ENCODE results near the gene TAAR2. TPM values are rescaled to one million over a fixed set of nuclear protein-coding genes. Genes with fewer than 3 reads are reported as not detected.
A peak's percentile ranks its signal among the peaks of the same experiment; 100 is the strongest.

TAAR2 gene, protein sequence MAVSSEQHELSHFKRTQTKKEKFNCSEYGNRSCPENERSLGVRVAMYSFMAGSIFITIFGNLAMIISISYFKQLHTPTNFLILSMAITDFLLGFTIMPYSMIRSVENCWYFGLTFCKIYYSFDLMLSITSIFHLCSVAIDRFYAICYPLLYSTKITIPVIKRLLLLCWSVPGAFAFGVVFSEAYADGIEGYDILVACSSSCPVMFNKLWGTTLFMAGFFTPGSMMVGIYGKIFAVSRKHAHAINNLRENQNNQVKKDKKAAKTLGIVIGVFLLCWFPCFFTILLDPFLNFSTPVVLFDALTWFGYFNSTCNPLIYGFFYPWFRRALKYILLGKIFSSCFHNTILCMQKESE
- not detected for polyA plus RNA-seq
- long read RNA-seq, donor 1, result 0 reads
- long read RNA-seq, donor 2, result 0 reads
- long read RNA-seq, donor 3, result 0 reads
- long read RNA-seq, donor 4, result 0 reads
- long read RNA-seq, donor 5, result 0 reads
- long read RNA-seq, donor 6, result 0 reads
- long read RNA-seq, donor 7, result 0 reads
- long read RNA-seq, donor 8, result 0 reads
- long read RNA-seq, donor 9, result 0 reads
- long read RNA-seq, donor 10, result 0 reads

DNA sequence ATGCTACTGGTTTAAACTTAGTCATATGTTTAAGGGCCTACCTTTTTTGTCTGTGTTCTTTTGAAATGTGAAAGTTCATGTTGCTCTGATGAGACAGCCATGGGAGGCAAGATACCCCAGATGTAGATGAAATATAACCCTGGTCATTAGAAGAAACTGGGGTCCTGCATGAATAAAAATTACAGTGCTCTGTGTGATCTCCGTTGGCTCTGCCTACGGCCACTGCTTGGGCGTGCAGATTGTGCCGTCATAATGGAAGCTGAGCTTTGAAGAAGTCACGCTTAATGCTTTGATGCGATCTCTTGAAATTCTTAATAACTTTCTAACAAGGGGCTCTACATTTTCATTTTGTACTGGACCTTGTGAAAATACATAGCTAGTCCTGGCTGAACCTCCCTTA lies at the start of gene TAAR2:
Gene TAAR2, minus strand, starts transcription at position 101 of the 400 bp plus-strand sequence. Its CDS starts 0 bp downstream, at position 101.
- Histone ChIP-seq H3K9me3 (ENCODE audit: control insufficient read depth in 2 of 2, insufficient read depth in 1 of 2, low read depth in 1 of 2, low read length in 1 of 2) (no peaks in the 10 kb centered on the region), H3K4me1 (ENCODE audit: control insufficient read depth in 3 of 3, insufficient read depth in 2 of 3, low read depth in 1 of 3, low read length in 2 of 3) (no peaks in the 10 kb centered on the region), H3K36me3 (ENCODE audit: control insufficient read depth in 3 of 3, insufficient read depth in 2 of 3, low read depth in 1 of 3, low read length in 3 of 3) (no peaks in the 10 kb centered on the region), H3K27me3 (ENCODE audit: control insufficient read depth in 3 of 3, insufficient read depth in 3 of 3, low read length in 3 of 3) (no peaks in the 10 kb centered on the region), H3K27ac (ENCODE audit: low read depth in 1 of 3, low read length in 2 of 3) (no peak within 1 kb of the TSS), H3K4me3 (ENCODE audit: low read depth in 1 of 3, low read length in 3 of 3) (no peak within 1 kb of the TSS)
- DNase-seq (no peak), FAIRE-seq (no peak)
- WGBS, 3 donors, result 95 to 97% (median 97%) methylated on average over 6 of the region's 6 CpGs

DNA sequence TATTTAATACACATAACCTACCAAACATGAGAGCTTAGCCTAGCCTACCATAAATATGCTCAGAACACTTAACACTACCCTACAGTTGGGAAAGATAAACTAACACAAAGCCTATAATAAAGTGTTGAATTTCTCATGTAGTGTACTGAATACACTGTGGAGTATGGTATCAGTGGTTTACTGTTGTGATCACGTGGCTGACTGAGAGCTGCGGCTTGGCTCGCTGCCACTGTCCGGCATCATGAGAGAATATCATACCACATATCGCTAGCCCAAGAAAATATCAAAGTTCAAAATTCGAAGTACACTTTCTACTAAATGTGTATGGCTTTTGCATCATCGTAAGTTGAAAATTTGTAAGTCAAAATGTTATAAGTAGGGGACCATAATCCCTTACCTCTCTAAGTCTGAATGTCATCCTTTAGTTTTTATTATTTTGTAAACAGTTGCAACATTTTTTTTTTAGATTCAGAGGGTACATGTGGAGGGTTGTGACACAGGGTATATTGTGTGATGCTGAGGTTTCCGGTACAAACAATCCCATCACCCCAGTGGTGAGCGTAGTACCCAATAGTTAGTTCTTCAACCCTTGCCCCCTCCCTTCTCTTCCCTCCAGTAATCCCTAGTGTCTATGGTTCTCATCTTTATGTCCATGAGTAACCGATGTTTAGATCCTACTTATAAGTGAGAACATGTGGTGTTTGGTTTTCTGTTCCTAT lies 49.5 kb upstream of the TAAR2 start:
- H3K9me3 ChIP-seq (ENCODE audit: control insufficient read depth in 2 of 2, insufficient read depth in 1 of 2, low read depth in 1 of 2, low read length in 1 of 2), result no peaks in the 10 kb centered on the region
- H3K27me3 ChIP-seq (ENCODE audit: control insufficient read depth in 3 of 3, insufficient read depth in 3 of 3, low read length in 3 of 3), result no peaks in the 10 kb centered on the region
- no peaks in the 10 kb centered on the region for H3K36me3 ChIP-seq (ENCODE audit: control insufficient read depth in 3 of 3, insufficient read depth in 2 of 3, low read depth in 1 of 3, low read length in 3 of 3)
- DNase-seq, result peak; percentile 84 to 90
- H3K27ac ChIP-seq (ENCODE audit: low read depth in 1 of 3, low read length in 2 of 3), result peak overlapping the region in 1 of 3 donors; percentile 47
- H3K4me1 ChIP-seq (ENCODE audit: control insufficient read depth in 3 of 3, insufficient read depth in 2 of 3, low read depth in 1 of 3, low read length in 2 of 3), result peaks cover 2 to 19% (median 12%) of the 10 kb centered on the region in 3 donors
- WGBS, 3 donors, result 44 to 67% (median 53%) methylated on average over 10 of the region's 10 CpGs
- FAIRE-seq, result peak; percentile 62
- no peak overlapping the region for H3K4me3 ChIP-seq (ENCODE audit: low read depth in 1 of 3, low read length in 3 of 3)

DNA sequence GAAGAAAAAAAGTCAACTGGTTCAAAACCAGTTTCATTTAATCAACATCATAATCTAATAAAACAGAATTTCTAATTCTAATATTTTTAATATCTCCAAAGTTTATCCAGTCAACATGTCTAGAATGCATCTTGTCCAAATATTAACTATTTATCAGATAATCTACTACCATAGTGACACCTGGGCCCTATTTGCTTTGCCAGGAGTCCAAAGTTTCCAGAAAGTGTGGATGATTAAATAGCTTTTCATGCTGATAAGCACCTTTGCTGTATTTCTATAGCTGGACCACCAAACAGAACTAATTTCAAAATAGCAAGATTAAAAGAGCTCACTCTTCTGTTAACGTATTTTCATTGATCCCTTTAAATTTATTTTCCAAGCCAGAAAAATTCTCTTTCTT lies 47.2 kb upstream of the TAAR2 start:
- DNase-seq (peak; percentile 23 to 74), FAIRE-seq (peak; percentile 33)
- peak overlapping the region in 1 of 3 donors; percentile 52 for H3K27ac ChIP-seq (ENCODE audit: low read depth in 1 of 3, low read length in 2 of 3)
- H3K27me3 ChIP-seq (ENCODE audit: control insufficient read depth in 3 of 3, insufficient read depth in 3 of 3, low read length in 3 of 3), result no peaks in the 10 kb centered on the region
- 17 to 75% (median 23%) methylated on average over 1 of the region's 1 CpG for WGBS, 3 donors
- no peak overlapping the region for H3K4me3 ChIP-seq (ENCODE audit: low read depth in 1 of 3, low read length in 3 of 3)
- H3K36me3 ChIP-seq (ENCODE audit: control insufficient read depth in 3 of 3, insufficient read depth in 2 of 3, low read depth in 1 of 3, low read length in 3 of 3), result no peaks in the 10 kb centered on the region
- H3K4me1 ChIP-seq (ENCODE audit: control insufficient read depth in 3 of 3, insufficient read depth in 2 of 3, low read depth in 1 of 3, low read length in 2 of 3), result peaks cover 2 to 19% (median 10%) of the 10 kb centered on the region in 3 donors
- H3K9me3 ChIP-seq (ENCODE audit: control insufficient read depth in 2 of 2, insufficient read depth in 1 of 2, low read depth in 1 of 2, low read length in 1 of 2), result no peaks in the 10 kb centered on the region

DNA sequence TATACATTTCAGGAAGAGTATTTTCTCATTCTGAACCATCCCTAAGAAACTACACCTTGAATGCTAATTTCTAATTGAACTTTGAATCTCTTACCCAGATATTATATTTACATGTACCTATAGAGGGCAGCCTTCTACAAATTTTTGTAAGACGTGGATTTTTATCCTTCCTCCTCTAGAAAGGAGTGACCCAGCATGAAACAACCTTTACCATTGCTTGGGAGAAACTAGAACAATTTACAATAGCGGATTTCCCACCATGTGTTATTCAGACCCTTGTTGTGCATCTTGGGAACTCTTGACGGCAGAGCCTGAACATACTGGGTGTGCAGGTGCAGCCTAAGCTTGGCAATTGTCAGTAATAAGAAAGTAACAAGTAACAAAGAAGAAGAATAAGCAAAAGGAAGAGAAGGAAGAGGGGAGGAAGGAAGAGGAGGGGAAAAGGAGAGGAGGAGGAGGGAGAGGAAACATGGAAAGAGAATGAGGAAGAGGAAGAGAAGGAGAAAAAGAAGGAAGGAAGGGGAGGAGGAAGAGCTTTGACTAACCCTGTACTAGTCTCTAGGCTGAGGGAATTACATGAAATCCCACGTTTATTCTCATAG lies 45.7 kb upstream of the TAAR2 start:
- 1 to 3% (median 2%) methylated on average over 4 of the region's 4 CpGs for WGBS, 3 donors
- Histone ChIP-seq H3K36me3 (ENCODE audit: control insufficient read depth in 3 of 3, insufficient read depth in 2 of 3, low read depth in 1 of 3, low read length in 3 of 3) (no peaks in the 10 kb centered on the region), H3K27me3 (ENCODE audit: control insufficient read depth in 3 of 3, insufficient read depth in 3 of 3, low read length in 3 of 3) (no peaks in the 10 kb centered on the region), H3K4me1 (ENCODE audit: control insufficient read depth in 3 of 3, insufficient read depth in 2 of 3, low read depth in 1 of 3, low read length in 2 of 3) (peaks cover 2 to 19% (median 8%) of the 10 kb centered on the region in 3 donors), H3K27ac (ENCODE audit: low read depth in 1 of 3, low read length in 2 of 3) (peak overlapping the region in 2 of 3 donors; percentile 14 to 41), H3K4me3 (ENCODE audit: low read depth in 1 of 3, low read length in 3 of 3) (no peak overlapping the region), H3K9me3 (ENCODE audit: control insufficient read depth in 2 of 2, insufficient read depth in 1 of 2, low read depth in 1 of 2, low read length in 1 of 2) (no peaks in the 10 kb centered on the region)
- DNase-seq (peak; percentile 64 to 74), FAIRE-seq (peak; percentile 30)

DNA sequence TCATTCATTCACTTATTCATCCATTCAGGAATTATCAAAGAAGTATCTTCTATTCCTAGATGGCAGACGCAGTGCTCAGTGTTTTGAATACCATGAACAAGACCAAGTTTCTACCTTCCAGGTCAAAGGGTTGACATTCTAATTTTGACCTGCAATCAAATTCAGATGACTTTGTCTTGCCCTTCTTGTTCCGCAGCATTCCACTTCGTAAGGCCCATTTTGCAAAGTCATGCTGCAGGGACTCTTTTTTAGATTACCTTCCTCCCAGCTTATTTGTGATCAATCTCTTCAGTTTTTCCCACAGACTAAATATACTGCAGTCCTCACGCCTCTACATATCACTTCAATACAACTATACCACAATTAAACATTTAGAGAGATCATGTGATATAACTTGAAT lies 42.0 kb upstream of the TAAR2 start:
- 72 to 92% (median 83%) methylated on average over 4 of the region's 4 CpGs for WGBS, 3 donors
- no peak overlapping the region for H3K27ac ChIP-seq (ENCODE audit: low read depth in 1 of 3, low read length in 2 of 3)
- no peak for FAIRE-seq
- no peaks in the 10 kb centered on the region for H3K4me1 ChIP-seq (ENCODE audit: control insufficient read depth in 3 of 3, insufficient read depth in 2 of 3, low read depth in 1 of 3, low read length in 2 of 3)
- H3K36me3 ChIP-seq (ENCODE audit: control insufficient read depth in 3 of 3, insufficient read depth in 2 of 3, low read depth in 1 of 3, low read length in 3 of 3), result no peaks in the 10 kb centered on the region
- H3K9me3 ChIP-seq (ENCODE audit: control insufficient read depth in 2 of 2, insufficient read depth in 1 of 2, low read depth in 1 of 2, low read length in 1 of 2), result no peaks in the 10 kb centered on the region
- no peaks in the 10 kb centered on the region for H3K27me3 ChIP-seq (ENCODE audit: control insufficient read depth in 3 of 3, insufficient read depth in 3 of 3, low read length in 3 of 3)
- no peak overlapping the region for H3K4me3 ChIP-seq (ENCODE audit: low read depth in 1 of 3, low read length in 3 of 3)
- no peak for DNase-seq

DNA sequence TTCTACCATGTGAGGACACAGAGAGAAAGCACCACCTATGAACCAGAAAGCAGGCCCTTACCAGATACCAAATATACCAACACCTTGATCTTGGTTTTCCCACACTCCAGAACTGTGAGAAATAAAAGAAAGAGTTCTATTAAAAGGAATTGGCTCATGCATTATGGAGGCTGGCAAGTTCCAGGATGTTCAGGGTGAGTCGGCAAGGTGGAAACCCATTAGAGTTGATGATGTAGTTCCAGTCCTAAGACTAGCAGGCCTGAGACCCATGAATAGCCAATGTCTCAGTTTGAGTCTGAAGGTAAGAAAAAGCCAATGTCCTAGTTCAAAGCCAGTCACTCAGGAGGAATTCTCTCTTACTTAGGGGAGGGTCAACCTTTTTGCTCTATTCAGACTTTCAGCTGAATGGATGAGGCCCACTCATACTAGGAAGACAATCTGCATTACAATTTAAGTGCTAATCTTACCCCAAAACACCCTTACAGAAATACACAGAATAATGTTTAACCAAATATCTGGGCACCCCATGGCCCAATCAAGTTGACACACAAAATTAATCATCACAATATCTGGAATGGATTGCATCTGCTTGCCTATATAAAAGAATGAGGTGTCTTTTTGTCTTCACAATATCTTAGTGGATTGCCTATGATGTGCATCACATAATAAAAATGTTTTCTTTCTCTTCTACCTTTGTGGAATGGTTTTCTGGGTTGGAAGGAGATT lies 40.4 kb upstream of the TAAR2 start:
- H3K4me1 ChIP-seq (ENCODE audit: control insufficient read depth in 3 of 3, insufficient read depth in 2 of 3, low read depth in 1 of 3, low read length in 2 of 3), result no peaks in the 10 kb centered on the region
- no peak for FAIRE-seq
- H3K9me3 ChIP-seq (ENCODE audit: control insufficient read depth in 2 of 2, insufficient read depth in 1 of 2, low read depth in 1 of 2, low read length in 1 of 2), result no peaks in the 10 kb centered on the region
- no peak overlapping the region for H3K27ac ChIP-seq (ENCODE audit: low read depth in 1 of 3, low read length in 2 of 3)
- H3K36me3 ChIP-seq (ENCODE audit: control insufficient read depth in 3 of 3, insufficient read depth in 2 of 3, low read depth in 1 of 3, low read length in 3 of 3), result no peaks in the 10 kb centered on the region
- H3K4me3 ChIP-seq (ENCODE audit: low read depth in 1 of 3, low read length in 3 of 3), result no peak overlapping the region
- no peak for DNase-seq
- H3K27me3 ChIP-seq (ENCODE audit: control insufficient read depth in 3 of 3, insufficient read depth in 3 of 3, low read length in 3 of 3), result no peaks in the 10 kb centered on the region
- 97 to 100% (median 99%) methylated on average over 1 of the region's 1 CpG for WGBS, 3 donors

DNA sequence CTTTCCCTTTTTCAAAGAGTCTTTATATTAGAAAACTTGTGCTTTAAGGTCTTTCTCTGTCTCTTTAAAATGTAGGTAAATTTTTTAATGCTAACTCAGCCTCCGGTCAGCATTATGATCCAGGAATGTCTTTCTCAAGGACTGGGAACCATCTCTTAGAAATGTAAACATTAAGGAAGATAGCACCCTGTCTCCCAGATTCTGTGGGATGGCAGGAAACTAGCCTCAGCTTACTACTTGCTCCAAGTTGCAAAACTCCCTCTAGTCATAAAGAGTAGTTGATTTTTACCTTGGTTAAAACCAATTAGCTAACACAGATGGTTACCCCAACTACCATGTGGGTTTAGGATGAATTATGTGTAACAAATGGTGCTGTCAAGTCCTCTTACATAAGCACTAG lies 39.6 kb upstream of the TAAR2 start:
- whole genome bisulfite sequencing, 3 donors, result 72 to 90% (median 77%) methylated on average over 1 of the region's 1 CpG
- H3K36me3 ChIP-seq (ENCODE audit: control insufficient read depth in 3 of 3, insufficient read depth in 2 of 3, low read depth in 1 of 3, low read length in 3 of 3), result no peaks in the 10 kb centered on the region
- no peaks in the 10 kb centered on the region for H3K4me1 ChIP-seq (ENCODE audit: control insufficient read depth in 3 of 3, insufficient read depth in 2 of 3, low read depth in 1 of 3, low read length in 2 of 3)
- FAIRE-seq (no peak), DNase-seq (no peak)
- H3K9me3 ChIP-seq (ENCODE audit: control insufficient read depth in 2 of 2, insufficient read depth in 1 of 2, low read depth in 1 of 2, low read length in 1 of 2), result no peaks in the 10 kb centered on the region
- no peaks in the 10 kb centered on the region for H3K27me3 ChIP-seq (ENCODE audit: control insufficient read depth in 3 of 3, insufficient read depth in 3 of 3, low read length in 3 of 3)
- H3K27ac ChIP-seq (ENCODE audit: low read depth in 1 of 3, low read length in 2 of 3), result no peak overlapping the region
- H3K4me3 ChIP-seq (ENCODE audit: low read depth in 1 of 3, low read length in 3 of 3), result no peak overlapping the region

DNA sequence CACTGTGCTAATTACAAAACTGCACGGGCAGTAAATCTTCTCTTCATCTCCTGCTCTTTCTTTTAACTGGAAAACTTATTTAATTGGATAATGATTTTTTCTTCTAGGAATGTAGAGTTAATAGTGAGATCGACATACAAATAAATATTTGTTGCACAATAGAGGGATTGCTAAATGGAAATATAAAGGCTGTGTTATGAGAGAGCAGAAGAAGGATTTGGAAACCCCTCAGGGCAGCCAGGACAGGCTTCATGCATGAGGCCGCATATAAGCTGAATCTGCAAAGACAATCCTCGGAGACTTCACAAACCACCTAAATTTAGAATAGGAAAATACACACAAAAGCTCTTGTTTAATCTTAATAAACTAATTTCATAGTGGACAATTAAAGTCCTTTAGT lies 37.8 kb upstream of the TAAR2 start:
- Histone ChIP-seq H3K4me1 (ENCODE audit: control insufficient read depth in 3 of 3, insufficient read depth in 2 of 3, low read depth in 1 of 3, low read length in 2 of 3) (no peaks in the 10 kb centered on the region), H3K36me3 (ENCODE audit: control insufficient read depth in 3 of 3, insufficient read depth in 2 of 3, low read depth in 1 of 3, low read length in 3 of 3) (no peaks in the 10 kb centered on the region), H3K27ac (ENCODE audit: low read depth in 1 of 3, low read length in 2 of 3) (no peak overlapping the region), H3K4me3 (ENCODE audit: low read depth in 1 of 3, low read length in 3 of 3) (no peak overlapping the region), H3K27me3 (ENCODE audit: control insufficient read depth in 3 of 3, insufficient read depth in 3 of 3, low read length in 3 of 3) (no peaks in the 10 kb centered on the region), H3K9me3 (ENCODE audit: control insufficient read depth in 2 of 2, insufficient read depth in 1 of 2, low read depth in 1 of 2, low read length in 1 of 2) (no peaks in the 10 kb centered on the region)
- DNase-seq, result no peak
- no peak for FAIRE-seq
- WGBS, 3 donors, result 84 to 93% (median 91%) methylated on average over 4 of the region's 4 CpGs
